NCI-H82 (cell line): ENCODE data around the gene C2CD3.
A peak's percentile ranks its signal among the peaks of the same experiment; 100 is the strongest.

Experiments used
- DNase-seq: peaks from one replicate; lab custom pipeline; 2025; lab: John Stamatoyannopoulos, UW

Gene C2CD3

GRCh38 chr11:74170694-74171629 is at the start of gene C2CD3, which contains the start of gene PPME1:
Gene C2CD3 (minus strand): TSS chr11:74171002. CDS start chr11:74170792, 210 bp downstream.
Gene PPME1 (plus strand): TSS chr11:74171289. CDS start chr11:74171422, 133 bp downstream.
- peak; percentile 99 for DNase-seq

GRCh38 chr11:74220376-74220775 is 49.6 kb upstream of the C2CD3 start:
- peak; percentile 0 for DNase-seq

- DNase-seq = no peak
These were observed 41.7 kb upstream of the C2CD3 start for GRCh38 chr11:74212533-74212932.

- DNase-seq = no peak
These were observed 37.7 kb upstream of the C2CD3 start for GRCh38 chr11:74208507-74208906.

GRCh38 chr11:74206746-74207145 is 35.9 kb upstream of the C2CD3 start:
- DNase-seq = peak; percentile 5

- DNase-seq = peak; percentile 25
These were observed 34.4 kb upstream of the C2CD3 start for GRCh38 chr11:74205181-74205580.

- DNase-seq = no peak
These were observed 33.9 kb upstream of the C2CD3 start for GRCh38 chr11:74204701-74205100.

GRCh38 chr11:74203966-74204365 is 33.2 kb upstream of the C2CD3 start:
- peak; percentile 40 for DNase-seq

- DNase-seq = no peak
These were observed 26.1 kb upstream of the C2CD3 start for GRCh38 chr11:74196781-74197486.

GRCh38 chr11:74195828-74196227 is 25.0 kb upstream of the C2CD3 start:
- DNase-seq = no peak

GRCh38 chr11:74185695-74186094 is 14.9 kb upstream of the C2CD3 start:
- no peak for DNase-seq

GRCh38 chr11:74185285-74185684 is 14.5 kb upstream of the C2CD3 start:
- no peak for DNase-seq

GRCh38 chr11:74182635-74183034 is 11.8 kb upstream of the C2CD3 start:
- no peak for DNase-seq

GRCh38 chr11:74179234-74180052 is 8.6 kb upstream of the C2CD3 start:
- no peak for DNase-seq

GRCh38 chr11:74175920-74176319 is 5.1 kb upstream of the C2CD3 start:
- DNase-seq = no peak

GRCh38 chr11:74171997-74172396 is 1.2 kb upstream of the C2CD3 start:
- no peak for DNase-seq

GRCh38 chr11:74171630-74171968 is 797 bp upstream of the C2CD3 start:
- no peak for DNase-seq

GRCh38 chr11:74169738-74170458 is 904 bp downstream of the C2CD3 start:
- DNase-seq = peak; percentile 30

GRCh38 chr11:74168838-74169237 is 2.0 kb downstream of the C2CD3 start:
- DNase-seq = no peak

- no peak for DNase-seq
These were observed 7.9 kb downstream of the C2CD3 start for GRCh38 chr11:74162681-74163467.

- no peak for DNase-seq
These were observed 11.2 kb downstream of the C2CD3 start for GRCh38 chr11:74159642-74160041.
